Stomach (tissue), 9 donors: ENCODE data around the gene NCKAP5. TPM values are rescaled to one million over a fixed set of nuclear protein-coding genes. Genes with fewer than 3 reads are reported as not detected.

Source experiments
- DNase-seq, 2 donors: peaks; one replicate each; pipeline versions ENCODE4 v3.0.0 to v3.0.0-alpha.2; 2013 to 2019
- H3K27ac ChIP-seq, 5 donors: fragments of 200-600 bp in 4 of 5; sonication (generic) in 4 of 5; one replicate each; pipeline ENCODE4 v1.5.1; 2013 to 2019; ENCODE audit warnings: mild to moderate bottlenecking in 1 of 5, moderate library complexity in 1 of 5
- H3K27me3 ChIP-seq, 3 donors: fragments of 200-600 bp; sonication (generic); one replicate each; pipeline ENCODE4 v1.5.1; 2017 to 2019; ENCODE audit warnings: mixed run types in 1 of 3
- H3K36me3 ChIP-seq, 4 donors: fragments of 200-600 bp; sonication (generic); 1 replicate in 3 of 4; 2 replicates in 1 of 4; pipeline ENCODE4 v1.5.1; 2016 to 2019
- H3K4me1 ChIP-seq, 4 donors: fragments of 200-600 bp; sonication (generic); one replicate each; pipeline ENCODE4 v1.5.1; 2016 to 2019
- H3K4me3 ChIP-seq, 4 donors: fragments of 200-600 bp; sonication (generic) in 3 of 4; one replicate each; pipeline ENCODE4 v1.5.1; 2016 to 2019; ENCODE audit warnings: mild to moderate bottlenecking in 1 of 4
- H3K9me3 ChIP-seq, 4 donors: fragments of 200-600 bp; sonication (generic); one replicate each; pipeline ENCODE4 v1.5.1; 2016 to 2019
- EP300 ChIP-seq: sonication (generic); formaldehyde crosslinking; IDR thresholded peaks from one replicate; pipeline ENCODE4 v1.6.1; 2017; ENCODE audit warnings: antibody characterized with exemption
- POLR2A ChIP-seq, 4 donors: fragments of 450-650 bp; IDR thresholded peaks; one replicate each; pipeline ENCODE4 v1.6.1; 2016; ENCODE audit warnings: antibody characterized with exemption in 4 of 4, control low read depth in 2 of 4, mild to moderate bottlenecking in 1 of 4, moderate library complexity in 1 of 4
- POLR2AphosphoS5 ChIP-seq, 3 donors: sonication (generic); formaldehyde crosslinking; IDR thresholded peaks; one replicate each; pipeline ENCODE4 v1.6.1; 2016; ENCODE audit warnings: antibody characterized with exemption in 3 of 3
- WGBS, 5 donors: extraction: QIAGEN DNeasy Blood & Tissue Kit in 3 of 5; methylation state at CpG; one replicate each; pipeline versions ENCODE4 v1.1.5 to v1.1.7; 2013 to 2018; 5-methylcytosine and 5-hydroxymethylcytosine counted together
- intact Hi-C: fragments of 100-400 bp; cut with DNase I; formaldehyde crosslinking; loops from one replicate; pipeline ENCODE4 v1.15.1; 2023; ENCODE audit warnings: low total_unique reads
- polyA plus RNA-seq, 3 donors: library from polyadenylated mRNA; stranded (reverse); fragments of 200-250 nt; gene quantifications; one replicate each; pipeline ENCODE4 v1.2.3, GENCODE V29; 2013
- total RNA-seq, 5 donors: library from RNA; depleted of rRNA; stranded (reverse); fragments of >200 nt; gene quantifications; one replicate each; pipeline versions ENCODE4 v1.1.0 to v1.2.3, GENCODE V29; 2014 to 2016
- TF ChIP-seq, protein P1 (sequence below), 7 experiments: fragments of 450-650 bp in 4 of 7; fragments of 200-600 bp in 3 of 7; sonication (generic) in 3 of 7; IDR thresholded peaks; one replicate each; pipeline ENCODE4 v1.5.1; 2016 to 2019; ENCODE audit warnings: antibody characterized with exemption in 7 of 7, control low read depth in 2 of 7, mild to moderate bottlenecking in 1 of 7
- donor health status: healthy with polysubstance abuse.
- donor health status: Bipolar disorder and iron deficiency.
- donor health status: healthy.

NCKAP5 gene
- total and polyA plus RNA-seq, 8 donors, result 0.58 to 8.0 (median 1.6) TPM; not detected in 1

DNA sequence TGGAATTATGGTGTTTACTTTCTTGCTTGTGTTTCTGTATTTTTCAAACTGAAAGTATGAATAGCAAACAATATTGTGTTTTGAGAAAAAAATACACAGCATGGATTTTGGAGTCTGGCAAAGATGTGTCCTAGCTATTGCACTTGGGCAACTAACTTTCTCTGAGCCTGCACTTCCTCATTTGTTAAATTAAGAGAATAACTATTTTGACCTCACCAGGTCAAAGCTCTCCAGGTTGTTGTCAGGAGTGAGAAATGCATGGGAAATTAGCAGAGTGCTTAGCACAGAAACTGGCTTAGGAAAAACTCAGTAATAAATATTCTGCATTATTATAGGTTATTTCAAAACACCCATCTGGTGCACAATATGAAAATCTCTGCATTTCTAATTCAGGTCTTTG, 926.4 kb downstream of the NCKAP5 start:
- DNase-seq, result no peak
- no peak overlapping the region for H3K4me3 ChIP-seq
- H3K27me3 ChIP-seq, result no peaks in the 10 kb centered on the region
- H3K9me3 ChIP-seq, result no peaks in the 10 kb centered on the region
- H3K27ac ChIP-seq, result no peak overlapping the region
- no peak for TF ChIP-seq EP300
- no peak for TF ChIP-seq POLR2AphosphoS5 (IDR thresholded peaks at IDR 0.05)
- TF ChIP-seq, protein P1, sequence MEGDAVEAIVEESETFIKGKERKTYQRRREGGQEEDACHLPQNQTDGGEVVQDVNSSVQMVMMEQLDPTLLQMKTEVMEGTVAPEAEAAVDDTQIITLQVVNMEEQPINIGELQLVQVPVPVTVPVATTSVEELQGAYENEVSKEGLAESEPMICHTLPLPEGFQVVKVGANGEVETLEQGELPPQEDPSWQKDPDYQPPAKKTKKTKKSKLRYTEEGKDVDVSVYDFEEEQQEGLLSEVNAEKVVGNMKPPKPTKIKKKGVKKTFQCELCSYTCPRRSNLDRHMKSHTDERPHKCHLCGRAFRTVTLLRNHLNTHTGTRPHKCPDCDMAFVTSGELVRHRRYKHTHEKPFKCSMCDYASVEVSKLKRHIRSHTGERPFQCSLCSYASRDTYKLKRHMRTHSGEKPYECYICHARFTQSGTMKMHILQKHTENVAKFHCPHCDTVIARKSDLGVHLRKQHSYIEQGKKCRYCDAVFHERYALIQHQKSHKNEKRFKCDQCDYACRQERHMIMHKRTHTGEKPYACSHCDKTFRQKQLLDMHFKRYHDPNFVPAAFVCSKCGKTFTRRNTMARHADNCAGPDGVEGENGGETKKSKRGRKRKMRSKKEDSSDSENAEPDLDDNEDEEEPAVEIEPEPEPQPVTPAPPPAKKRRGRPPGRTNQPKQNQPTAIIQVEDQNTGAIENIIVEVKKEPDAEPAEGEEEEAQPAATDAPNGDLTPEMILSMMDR (IDR thresholded peaks at IDR 0.05), result no peak
- TF ChIP-seq POLR2A (IDR thresholded peaks at IDR 0.05), result no peak
- intact Hi-C loops, result no loop called here
- H3K36me3 ChIP-seq, result peaks cover 0 to 7% (median 0%) of the 10 kb centered on the region in 4 donors
- peaks cover 0 to 3% (median 1%) of the 10 kb centered on the region in 4 donors for H3K4me1 ChIP-seq

DNA sequence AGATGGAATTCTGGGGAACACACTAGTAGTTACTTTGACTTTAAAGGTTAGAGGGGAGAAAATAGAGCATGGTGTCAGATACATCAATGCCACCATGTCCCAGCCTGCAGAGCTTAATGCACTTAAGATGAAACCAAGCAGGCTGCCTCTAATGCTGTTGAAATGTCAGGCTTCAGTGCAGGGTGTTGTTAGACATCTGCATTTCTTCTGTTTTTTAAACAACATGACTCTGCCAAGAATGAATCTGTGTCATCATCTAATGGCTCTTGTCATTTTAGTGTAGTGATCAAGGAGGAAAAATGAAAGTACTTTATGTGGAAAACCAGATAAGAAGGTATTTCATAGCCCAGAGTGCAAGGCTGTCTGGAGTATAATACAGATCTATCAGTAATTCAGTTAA, 928.1 kb downstream of the NCKAP5 start:
- H3K27ac ChIP-seq, result no peak overlapping the region
- TF ChIP-seq POLR2A (IDR thresholded peaks at IDR 0.05), result no peak
- no peaks in the 10 kb centered on the region for H3K27me3 ChIP-seq
- intact Hi-C loops, result no loop called here
- H3K4me3 ChIP-seq, result no peak overlapping the region
- H3K9me3 ChIP-seq, result no peaks in the 10 kb centered on the region
- H3K4me1 ChIP-seq, result peaks cover 0 to 12% (median 3%) of the 10 kb centered on the region in 4 donors
- H3K36me3 ChIP-seq, result no peaks in the 10 kb centered on the region
- no peak for DNase-seq

DNA sequence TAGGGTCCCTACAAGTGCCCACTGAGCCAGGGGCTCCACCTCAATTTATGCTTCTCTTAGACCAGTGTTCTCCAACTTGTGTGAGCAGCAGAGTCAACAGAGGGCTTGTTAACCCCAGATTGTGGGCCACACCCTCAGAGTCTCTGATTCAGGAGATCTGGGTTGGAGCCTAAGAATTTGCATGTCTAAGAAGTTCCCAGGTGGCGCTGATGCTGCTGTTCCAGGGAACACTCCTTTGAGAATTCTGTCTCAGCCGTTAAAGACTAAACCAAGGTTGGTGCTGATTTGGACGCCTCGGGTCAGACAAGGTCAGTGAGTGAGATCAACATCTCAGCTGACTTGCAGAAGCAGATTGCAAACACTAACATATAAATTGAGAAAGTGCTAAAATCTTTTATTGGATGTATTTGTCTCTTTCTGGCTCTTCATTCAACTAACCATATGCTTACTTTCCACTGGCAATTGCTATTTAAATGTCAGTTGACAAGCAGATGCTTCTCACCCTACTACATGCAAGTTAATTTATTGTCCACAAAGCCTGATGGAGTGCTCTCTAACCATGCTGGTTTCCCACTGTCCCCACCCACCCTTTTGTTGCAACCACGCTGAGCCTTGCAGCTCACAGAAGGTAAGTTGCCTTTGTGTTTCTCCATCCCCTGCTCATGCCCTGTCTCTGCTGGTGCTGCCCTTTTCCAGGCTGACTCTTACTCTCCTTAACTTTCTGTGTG, 929.8 kb downstream of the NCKAP5 start:
- no peak for TF ChIP-seq EP300
- TF ChIP-seq POLR2A (IDR thresholded peaks at IDR 0.05), result no peak
- no peak for TF ChIP-seq POLR2AphosphoS5 (IDR thresholded peaks at IDR 0.05)
- TF ChIP-seq, protein P1 (IDR thresholded peaks at IDR 0.05), result no peak
- DNase-seq, result no peak
- no peaks in the 10 kb centered on the region for H3K27me3 ChIP-seq
- WGBS, 5 donors, result 63 to 83% (median 72%) methylated on average over 5 of the region's 5 CpGs
- intact Hi-C loops, result no loop called here
- H3K4me1 ChIP-seq, result peaks cover 0 to 12% (median 3%) of the 10 kb centered on the region in 4 donors
- no peak overlapping the region for H3K27ac ChIP-seq
- H3K9me3 ChIP-seq, result no peaks in the 10 kb centered on the region
- no peaks in the 10 kb centered on the region for H3K36me3 ChIP-seq
- H3K4me3 ChIP-seq, result no peak overlapping the region

DNA sequence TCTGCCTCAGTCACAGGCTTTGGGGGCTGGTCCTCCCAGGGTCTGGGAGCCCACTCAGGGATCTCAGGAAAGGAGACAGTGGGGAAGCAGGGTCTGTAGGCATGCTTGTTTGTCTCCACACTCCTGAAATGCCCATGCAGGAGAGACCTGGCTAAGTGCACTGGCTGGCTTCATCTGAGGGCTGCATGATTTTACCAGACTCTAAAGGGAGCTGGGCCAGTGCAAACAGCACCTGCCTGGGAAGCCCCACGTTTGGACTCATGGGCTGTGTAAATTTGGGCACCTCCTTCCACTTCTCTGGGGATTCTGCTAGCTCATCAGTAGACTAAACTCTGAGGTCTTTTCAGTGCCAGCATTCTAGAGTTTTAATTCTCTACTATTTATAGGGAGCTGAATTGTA, 931.9 kb downstream of the NCKAP5 start:
- H3K4me3 ChIP-seq, result no peak overlapping the region
- DNase-seq, result no peak
- intact Hi-C loops, result no loop called here
- no peaks in the 10 kb centered on the region for H3K27me3 ChIP-seq
- no peak overlapping the region for H3K27ac ChIP-seq
- H3K4me1 ChIP-seq, result peaks cover 5 to 28% (median 14%) of the 10 kb centered on the region in 4 donors
- 0 to 26% (median 8%) methylated on average over 1 of the region's 1 CpG for whole genome bisulfite sequencing, 5 donors
- no peaks in the 10 kb centered on the region for H3K36me3 ChIP-seq
- TF ChIP-seq POLR2AphosphoS5 (IDR thresholded peaks at IDR 0.05) (no peak), POLR2A (IDR thresholded peaks at IDR 0.05) (no peak), EP300 (no peak)
- TF ChIP-seq, protein P1 (IDR thresholded peaks at IDR 0.05), result no peak
- H3K9me3 ChIP-seq, result no peaks in the 10 kb centered on the region

DNA sequence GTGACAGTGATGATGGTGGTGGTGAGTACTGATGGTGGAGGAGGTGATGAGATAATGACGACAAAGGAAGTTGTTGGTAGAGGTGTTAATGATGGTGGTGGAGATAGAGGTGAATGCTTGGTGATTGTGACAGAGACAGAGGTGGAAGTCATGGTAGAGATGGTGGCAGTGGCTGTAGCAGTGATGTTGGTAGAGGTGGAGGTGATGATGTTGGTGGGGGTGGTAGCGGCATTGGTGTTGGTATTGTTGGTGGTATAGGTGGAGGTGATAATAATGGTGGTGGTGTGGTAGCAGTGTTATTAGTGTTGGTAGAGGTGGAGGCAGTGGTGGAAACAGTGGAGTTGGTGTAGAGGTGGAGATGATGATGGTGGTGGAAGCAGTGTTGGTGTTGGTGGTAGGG, 934.6 kb downstream of the NCKAP5 start:
- intact Hi-C loops, result no loop called here
- H3K27me3 ChIP-seq, result no peaks in the 10 kb centered on the region
- H3K27ac ChIP-seq, result no peak overlapping the region
- no peaks in the 10 kb centered on the region for H3K9me3 ChIP-seq
- no peaks in the 10 kb centered on the region for H3K36me3 ChIP-seq
- no peak overlapping the region for H3K4me3 ChIP-seq
- peaks cover 5 to 28% (median 16%) of the 10 kb centered on the region in 4 donors for H3K4me1 ChIP-seq
- WGBS, 5 donors, result 86 to 97% (median 93%) methylated on average over 2 of the region's 2 CpGs
- no peak for DNase-seq
- TF ChIP-seq EP300, result no peak
- no peak for TF ChIP-seq POLR2AphosphoS5 (IDR thresholded peaks at IDR 0.05)
- TF ChIP-seq, protein P1 (IDR thresholded peaks at IDR 0.05), result no peak
- TF ChIP-seq POLR2A (IDR thresholded peaks at IDR 0.05), result no peak
